ENCODE measurements around the gene IWS1.
A peak's percentile ranks its signal among the peaks of the same experiment; 100 is the strongest.
"Not testable (repeated sequence)": the region's sequence is repeated elsewhere in the genome, so short reads cannot be mapped to it uniquely, and the experiment has no call there.

The IWS1 gene

GRCh38 chr2:127526132-127527000 is at the start of gene IWS1:
TSS of gene IWS1 (minus strand) at chr2:127526489. CDS start at chr2:127526208, 281 bp downstream.
- peak; percentile 89 for DNase-seq

DNA sequence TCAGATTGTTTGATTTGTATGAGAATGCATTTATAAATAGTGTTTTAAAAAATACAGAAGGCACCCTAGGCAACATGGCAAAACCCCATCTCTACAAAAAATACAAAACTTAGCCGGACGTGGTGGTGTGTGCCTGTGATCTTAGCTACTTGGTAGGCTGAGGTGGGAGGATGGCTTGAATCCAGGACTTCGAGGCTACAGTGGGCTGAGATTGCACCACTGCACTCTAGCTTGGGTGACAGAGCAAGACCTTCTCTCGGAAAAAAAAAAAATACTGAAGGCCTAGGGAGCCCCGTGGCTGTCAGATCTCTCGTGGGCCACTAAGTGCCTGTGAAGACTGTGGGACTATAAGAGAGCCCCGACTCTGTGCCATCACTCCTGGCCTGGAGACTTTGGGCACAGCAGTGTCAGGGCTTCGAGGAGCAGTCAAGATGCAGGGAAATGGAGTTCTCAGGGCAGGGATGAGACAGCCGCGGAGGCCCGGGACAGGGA is 49.7 kb upstream of the IWS1 start:
- DNase-seq = no peak

DNA sequence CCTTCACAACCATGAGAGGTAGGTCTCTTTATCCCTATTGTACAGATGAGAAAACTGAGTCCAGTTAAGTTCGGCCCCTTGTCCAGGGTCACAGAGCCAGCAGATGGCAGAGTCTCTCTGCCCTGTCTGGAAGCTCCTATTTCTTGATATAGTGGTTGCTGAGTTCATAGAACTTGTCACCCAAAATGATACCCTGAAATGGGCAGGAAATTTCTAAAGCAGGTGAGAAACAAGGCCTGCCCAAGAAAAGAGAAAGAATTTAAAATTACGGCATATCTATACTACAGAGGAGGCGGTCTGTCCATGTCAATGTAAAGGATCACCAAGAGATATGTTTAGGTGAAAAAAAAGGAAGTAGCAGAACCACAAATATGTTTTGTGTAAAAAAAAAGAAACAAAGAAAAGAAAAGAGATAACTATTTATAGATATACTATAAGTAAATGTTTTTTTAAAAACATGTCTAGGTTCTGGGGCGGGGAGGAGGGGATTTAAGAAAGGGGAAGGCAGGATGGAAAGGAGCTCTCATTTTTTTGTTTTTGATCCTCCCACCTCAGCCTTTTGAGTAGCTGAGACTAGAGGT is 49.0 kb upstream of the IWS1 start:
- DNase-seq = no peak

DNA sequence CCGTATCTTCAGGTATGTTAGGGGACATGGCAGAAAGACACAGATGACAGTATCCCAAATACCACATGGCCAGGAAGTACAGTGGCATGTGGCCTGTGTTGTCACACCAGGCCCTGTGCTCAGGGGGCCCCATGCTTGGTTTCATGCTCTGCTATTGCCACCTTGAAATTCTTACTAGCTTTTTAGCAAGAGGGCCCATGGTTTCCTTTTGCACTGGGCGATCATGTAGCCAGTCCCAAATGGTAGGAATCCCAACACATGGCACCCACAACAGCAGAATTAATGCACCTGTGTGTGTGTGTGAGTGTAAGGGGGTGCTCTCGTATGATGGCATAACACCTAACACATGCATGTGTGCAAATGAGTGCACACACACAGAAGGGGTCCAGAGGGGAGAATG is 48.4 kb upstream of the IWS1 start:
- DNase-seq = no peak

DNA sequence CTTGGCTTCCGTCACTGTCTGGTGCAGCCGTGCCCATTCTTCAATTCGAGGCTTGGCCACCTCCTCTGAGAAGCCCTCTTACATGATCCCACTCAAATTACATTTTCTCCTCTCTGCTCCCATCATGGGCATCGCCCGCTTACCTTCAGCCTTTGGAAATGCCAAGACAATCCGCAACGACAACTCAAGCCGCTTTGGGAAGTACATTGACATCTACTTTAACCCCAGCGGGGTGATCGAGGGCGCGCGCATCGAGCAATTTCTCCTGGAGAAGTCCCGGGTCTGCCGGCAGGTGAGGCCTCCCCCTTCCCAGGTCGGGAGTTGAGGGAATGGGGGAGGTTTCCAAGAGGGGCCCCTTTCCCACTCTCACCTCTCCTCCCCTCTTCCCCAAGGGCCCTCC is 47.5 kb upstream of the IWS1 start:
- no peak for DNase-seq

GRCh38 chr2:127573298-127573697 is 47.0 kb upstream of the IWS1 start:
- DNase-seq = no peak

- no peak for DNase-seq
Measured at GRCh38 chr2:127572841-127573240, 46.6 kb upstream of the IWS1 start.

DNA sequence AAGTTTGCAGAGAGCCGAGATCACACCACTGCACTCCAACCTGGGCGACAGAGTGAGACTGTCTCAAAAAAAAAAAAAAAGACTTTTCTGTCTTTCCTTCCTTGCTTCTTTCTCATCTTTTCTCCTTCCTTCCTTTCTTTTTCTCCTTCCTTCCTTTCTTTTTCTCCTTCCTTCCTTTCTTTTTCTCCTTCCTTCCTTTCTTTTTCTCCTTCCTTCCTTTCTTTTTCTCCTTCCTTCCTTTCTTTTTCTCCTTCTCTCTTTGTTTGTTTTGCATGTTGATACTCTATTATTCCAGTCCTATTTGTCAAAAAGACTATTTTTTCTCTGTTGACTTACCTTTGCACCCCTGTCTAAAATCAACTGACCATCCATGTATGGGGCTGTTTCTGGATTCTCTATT is 46.1 kb upstream of the IWS1 start:
- not testable (repeated sequence) for DNase-seq

GRCh38 chr2:127570282-127571250 is 44.3 kb upstream of the IWS1 start:
- DNase-seq = no peak

DNA sequence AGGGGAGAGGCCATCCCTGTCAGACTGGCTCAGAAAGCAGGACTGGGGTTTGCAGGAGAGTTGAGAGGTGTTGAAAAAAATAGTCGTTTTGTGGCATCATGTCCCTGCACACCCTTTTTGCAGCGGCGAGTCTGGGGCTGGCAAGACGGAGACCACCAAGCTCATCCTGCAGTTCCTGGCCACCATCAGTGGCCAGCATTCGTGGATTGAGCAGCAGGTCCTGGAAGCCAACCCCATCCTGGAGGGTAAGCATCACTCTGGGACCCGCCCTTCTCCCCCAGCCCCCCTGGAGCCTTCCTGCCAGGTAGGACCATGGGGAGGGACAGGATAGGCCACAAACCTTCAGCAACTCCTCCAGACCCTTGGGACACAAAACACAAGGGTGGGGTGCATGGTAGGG is 43.4 kb upstream of the IWS1 start:
- no peak for DNase-seq

GRCh38 chr2:127568128-127568527 is 41.8 kb upstream of the IWS1 start:
- DNase-seq = no peak

- no peak for DNase-seq
Measured at GRCh38 chr2:127567351-127567854, 41.1 kb upstream of the IWS1 start.

- DNase-seq = no peak
Measured at GRCh38 chr2:127566576-127566975, 40.3 kb upstream of the IWS1 start.

DNA sequence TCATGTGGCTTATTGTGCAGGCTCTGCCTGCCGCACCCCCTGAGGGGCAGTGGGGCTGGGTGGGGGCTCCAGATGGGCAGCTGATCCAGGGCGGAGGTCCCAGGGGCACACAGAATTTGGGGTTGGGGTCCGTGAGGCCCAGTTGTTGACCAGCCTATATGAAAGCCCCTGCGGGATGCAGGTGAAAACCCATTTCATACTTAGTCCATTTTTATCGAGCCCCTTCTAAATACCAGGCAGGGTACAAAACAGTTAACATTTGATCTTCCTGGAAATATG is 39.8 kb upstream of the IWS1 start:
- no peak for DNase-seq

DNA sequence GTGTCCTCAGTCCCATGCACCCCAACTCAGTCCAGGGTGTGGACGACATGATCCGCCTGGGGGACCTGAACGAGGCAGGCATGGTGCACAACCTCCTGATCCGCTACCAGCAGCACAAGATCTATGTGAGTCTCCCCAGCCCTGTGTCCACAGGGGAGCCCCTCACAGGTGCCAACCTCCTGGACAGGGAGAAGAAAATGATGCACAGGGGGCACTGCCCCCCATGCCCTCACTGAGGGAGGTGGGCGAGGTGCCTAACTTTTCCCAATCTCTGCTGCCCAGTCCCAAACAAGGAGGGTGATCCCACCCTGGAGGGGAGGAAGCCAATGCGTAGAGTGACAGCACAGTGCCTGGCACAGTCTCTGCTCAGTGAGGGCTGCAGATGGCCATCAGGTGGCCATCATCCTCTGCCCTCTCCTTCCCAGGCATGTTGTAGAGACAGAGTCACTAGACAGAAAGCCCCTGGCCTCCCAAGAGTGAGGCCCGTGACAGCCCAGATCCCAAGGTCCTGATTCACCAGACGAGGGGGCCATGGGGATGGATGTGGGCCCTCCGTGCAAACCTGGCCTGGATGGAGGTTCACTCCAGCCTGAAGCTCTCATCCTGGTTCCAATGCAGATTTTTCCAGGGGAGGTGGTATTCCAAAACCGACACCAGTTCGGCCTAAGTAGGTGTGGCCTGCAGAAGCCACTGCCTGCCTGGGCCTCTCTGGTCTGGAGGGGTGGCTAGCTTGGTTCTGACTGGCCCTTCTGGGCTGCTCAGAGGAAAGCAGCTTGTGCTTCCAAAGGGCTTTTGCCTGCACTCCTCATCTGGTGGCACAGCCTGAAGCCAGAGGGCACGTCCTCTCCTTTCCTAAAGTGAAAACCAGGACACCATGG is 39.2 kb upstream of the IWS1 start:
- no peak for DNase-seq

DNA sequence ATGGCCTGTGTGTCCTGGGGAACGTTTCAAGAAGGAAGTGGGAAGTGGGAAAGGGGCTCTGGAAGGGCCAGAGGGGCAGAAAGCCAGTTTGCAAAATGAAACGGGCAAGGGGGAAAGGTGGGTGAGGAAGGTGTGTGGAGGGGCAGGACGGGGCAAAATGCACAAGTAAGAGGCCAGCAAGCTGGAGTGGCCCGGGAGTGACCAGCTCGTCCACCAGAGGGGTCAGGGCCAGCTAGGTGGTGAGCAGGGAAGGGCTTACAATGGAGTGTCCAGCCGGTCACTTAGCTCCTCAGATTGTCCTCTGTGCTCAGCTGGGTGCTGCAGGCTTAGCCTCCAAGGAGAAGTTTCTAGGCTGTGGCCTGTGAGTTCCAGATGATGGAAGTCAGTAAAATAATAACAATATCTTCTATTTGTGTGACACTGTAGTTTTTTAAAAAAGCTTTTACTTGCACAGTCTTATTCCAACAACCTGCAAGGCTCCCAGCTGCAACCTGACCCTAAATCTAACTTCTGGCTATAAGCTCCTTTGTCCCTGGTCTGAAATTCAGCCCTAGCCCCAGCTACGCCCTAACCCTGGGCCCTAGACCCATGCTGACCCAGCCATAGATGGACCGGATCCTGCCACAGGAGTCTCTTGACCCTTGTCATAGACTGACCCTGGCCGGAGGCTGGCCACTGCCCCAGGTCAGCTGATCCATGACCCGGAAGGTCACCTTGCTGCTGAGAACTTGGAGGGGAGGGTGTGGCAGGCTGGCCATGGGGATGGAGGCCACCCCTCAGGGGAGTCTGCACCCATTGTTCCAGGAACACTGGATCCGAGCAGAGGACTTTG is 38.4 kb upstream of the IWS1 start:
- DNase-seq = no peak

DNA sequence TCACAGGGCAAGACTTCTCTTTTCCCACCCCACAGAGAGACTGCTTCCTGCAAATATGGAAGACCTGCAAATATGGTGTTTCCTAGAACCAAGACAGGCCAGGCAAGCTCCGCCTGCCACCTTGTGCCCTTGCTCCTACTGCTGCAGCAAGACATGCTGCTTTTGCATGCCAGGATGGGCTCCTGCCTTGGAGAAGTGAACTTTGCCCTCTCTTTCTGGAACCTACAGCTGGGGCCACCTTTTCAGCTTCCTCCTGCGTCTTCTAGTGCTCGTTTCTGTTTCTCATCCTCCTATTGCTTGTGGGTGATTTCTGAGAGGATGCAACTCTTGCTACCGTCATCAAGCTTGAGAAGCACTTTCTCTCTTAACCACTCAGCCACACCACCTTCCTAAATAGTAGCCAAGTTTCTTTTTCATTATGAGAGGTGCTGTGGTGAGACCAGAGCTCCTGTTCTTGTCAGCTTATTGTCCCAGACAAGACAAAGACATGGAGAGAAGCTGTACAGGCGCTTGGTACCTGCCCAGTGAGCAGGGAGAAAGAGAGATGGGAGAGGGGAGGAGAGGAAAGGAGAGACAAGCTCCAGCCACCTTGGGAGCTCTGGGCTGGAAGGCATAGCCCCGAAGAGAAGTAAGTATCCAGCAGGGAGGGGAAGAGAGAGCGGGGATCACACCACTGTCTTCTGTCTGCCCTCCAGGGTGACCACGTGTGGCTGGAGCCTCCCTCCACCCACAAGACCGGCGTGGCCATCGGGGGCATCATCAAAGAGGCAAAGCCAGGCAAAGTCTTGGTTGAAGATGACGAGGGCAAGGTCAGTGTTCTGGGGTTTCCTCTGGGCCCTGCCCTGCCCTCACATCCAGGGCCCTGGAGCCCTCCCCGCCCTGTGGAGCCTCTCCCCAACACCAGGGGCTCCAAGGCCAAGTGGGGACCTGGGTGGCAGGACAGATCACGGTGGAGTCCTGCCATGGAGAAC is 37.5 kb upstream of the IWS1 start:
- no peak for DNase-seq

GRCh38 chr2:127562936-127563335 is 36.6 kb upstream of the IWS1 start:
- DNase-seq = no peak

GRCh38 chr2:127561371-127561770 is 35.1 kb upstream of the IWS1 start:
- no peak for DNase-seq

- no peak for DNase-seq
Measured at GRCh38 chr2:127560931-127561280, 34.6 kb upstream of the IWS1 start.
